H1 (cell line): Measurements from ENCODE around the gene ERGIC2.

Experiments
- CBX8 ChIP-seq: fragments of 300-800, 300-1000 bp; sonication (generic); IDR thresholded peaks from 2 replicates; pipeline ENCODE4 v1.7.1; 2016; ENCODE audit warnings: low read depth, low read length, borderline replicate concordance
- GABPA ChIP-seq: IDR thresholded peaks from 2 replicates; pipeline ENCODE4 v1.6.1; 2011; ENCODE audit warnings: mild to moderate bottlenecking, low read length, moderate library complexity, borderline replicate concordance; ENCODE audit not compliant: insufficient read depth
- MAFK ChIP-seq: IDR thresholded peaks from 2 replicates; pipeline ENCODE4 v1.6.1; 2012; ENCODE audit warnings: low read depth, mild to moderate bottlenecking, improper control_type of control experiment, low read length
- NRF1 ChIP-seq: IDR thresholded peaks from 2 replicates; pipeline ENCODE4 v1.6.1; 2011; ENCODE audit warnings: mild to moderate bottlenecking, low read depth, low read length, improper control_type of control experiment
- POLR2AphosphoS5 ChIP-seq: IDR thresholded peaks from 2 replicates; pipeline ENCODE4 v1.6.1; 2011; ENCODE audit warnings: low read depth, low read length
- SP1 ChIP-seq: IDR thresholded peaks from 2 replicates; pipeline ENCODE4 v1.6.1; 2011; ENCODE audit warnings: low read depth, low read length
- TAF1 ChIP-seq: IDR thresholded peaks from 2 replicates; pipeline ENCODE4 v1.6.1; 2011; ENCODE audit warnings: mild to moderate bottlenecking, low read depth, low read length
- TBP ChIP-seq: IDR thresholded peaks from 2 replicates; pipeline ENCODE4 v1.6.1; 2011; ENCODE audit warnings: low read depth, low read length, improper control_type of control experiment
- YY1 ChIP-seq: IDR thresholded peaks from 2 replicates; pipeline ENCODE4 v1.6.1; 2011; ENCODE audit warnings: low read depth, mild to moderate bottlenecking, low read length
- ZNF274 ChIP-seq: IDR thresholded peaks from 2 replicates; pipeline ENCODE4 v1.7.0; 2012; ENCODE audit warnings: low read length, borderline replicate concordance; ENCODE audit errors: extremely low read depth
- TF ChIP-seq, protein P1 (sequence below), 3 experiments: IDR thresholded peaks; 1 replicate in 2 of 3; 2 replicates in 1 of 3; pipeline versions ENCODE4 v1.5.1 to v1.6.1; 2011; ENCODE audit warnings: low read length in 3 of 3, mild to moderate bottlenecking in 3 of 3, inconsistent platforms in 2 of 3, low read depth in 1 of 3, moderate library complexity in 1 of 3; ENCODE audit not compliant: insufficient read depth in 1 of 3; ENCODE audit errors: control extremely low read depth in 1 of 3

DNA sequence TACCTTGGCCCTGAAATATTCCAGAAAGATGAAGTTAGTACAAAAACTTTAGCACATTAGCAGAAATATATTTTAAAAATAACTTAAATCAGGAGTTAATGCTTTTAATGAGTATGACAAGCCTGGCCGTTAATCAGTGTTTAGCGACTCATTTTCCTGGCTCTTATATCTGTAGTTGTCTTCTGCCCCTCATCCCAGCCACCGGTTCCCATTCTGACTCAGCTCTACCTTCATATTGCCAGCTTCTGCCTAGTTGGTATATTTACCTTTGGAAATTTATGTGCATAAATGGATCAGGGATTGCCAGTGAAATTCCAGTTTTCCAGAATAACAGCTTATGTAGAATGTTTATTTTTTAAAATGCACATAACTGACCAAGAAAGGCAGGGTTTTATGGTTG is 79.9 kb downstream of the ERGIC2 start:
- TF ChIP-seq SP1 (no peak), TBP (no peak), YY1 (no peak), GABPA (no peak), POLR2AphosphoS5 (no peak), CBX8 (no peak), TAF1 (no peak), MAFK (no peak), NRF1 (no peak), ZNF274 (no peak)
- TF ChIP-seq, protein P1, sequence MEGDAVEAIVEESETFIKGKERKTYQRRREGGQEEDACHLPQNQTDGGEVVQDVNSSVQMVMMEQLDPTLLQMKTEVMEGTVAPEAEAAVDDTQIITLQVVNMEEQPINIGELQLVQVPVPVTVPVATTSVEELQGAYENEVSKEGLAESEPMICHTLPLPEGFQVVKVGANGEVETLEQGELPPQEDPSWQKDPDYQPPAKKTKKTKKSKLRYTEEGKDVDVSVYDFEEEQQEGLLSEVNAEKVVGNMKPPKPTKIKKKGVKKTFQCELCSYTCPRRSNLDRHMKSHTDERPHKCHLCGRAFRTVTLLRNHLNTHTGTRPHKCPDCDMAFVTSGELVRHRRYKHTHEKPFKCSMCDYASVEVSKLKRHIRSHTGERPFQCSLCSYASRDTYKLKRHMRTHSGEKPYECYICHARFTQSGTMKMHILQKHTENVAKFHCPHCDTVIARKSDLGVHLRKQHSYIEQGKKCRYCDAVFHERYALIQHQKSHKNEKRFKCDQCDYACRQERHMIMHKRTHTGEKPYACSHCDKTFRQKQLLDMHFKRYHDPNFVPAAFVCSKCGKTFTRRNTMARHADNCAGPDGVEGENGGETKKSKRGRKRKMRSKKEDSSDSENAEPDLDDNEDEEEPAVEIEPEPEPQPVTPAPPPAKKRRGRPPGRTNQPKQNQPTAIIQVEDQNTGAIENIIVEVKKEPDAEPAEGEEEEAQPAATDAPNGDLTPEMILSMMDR (IDR thresholded peaks at IDR 0.05; ENCODE audit: control extremely low read depth in 1 of 3, insufficient read depth in 1 of 3, low read depth in 1 of 3, low read length in 3 of 3) = no peak
